HG03025 (cell line): Measurements from ENCODE around the gene VPS13C.

Experiments used
- ATAC-seq: cut with Tn5 transposase; IDR thresholded peaks from one replicate; pipeline ENCODE4 v1.9.1; 2021; ENCODE audit warnings: mild to moderate bottlenecking, moderate library complexity; ENCODE audit not compliant: unreplicated experiment, low FRiP score

VPS13C gene

DNA sequence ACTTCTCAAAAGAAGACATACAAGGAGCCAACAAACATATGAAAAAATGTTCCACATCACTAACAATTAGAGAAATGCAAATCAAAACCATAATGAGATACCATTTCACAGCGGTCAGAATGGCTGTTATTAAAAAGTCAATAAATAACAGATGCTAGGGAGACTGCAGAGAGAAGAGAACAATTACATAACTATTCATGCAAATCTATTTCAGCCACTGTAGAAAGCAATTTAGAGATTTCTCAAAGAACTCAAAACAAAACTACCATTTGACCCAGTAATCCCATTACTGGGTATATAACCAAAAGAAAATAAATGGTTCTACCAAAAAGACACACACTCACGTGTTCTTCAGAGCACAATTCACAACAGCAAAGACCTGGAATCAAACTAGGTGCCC, 116.3 kb downstream of the VPS13C start:
- no peak for ATAC-seq

DNA sequence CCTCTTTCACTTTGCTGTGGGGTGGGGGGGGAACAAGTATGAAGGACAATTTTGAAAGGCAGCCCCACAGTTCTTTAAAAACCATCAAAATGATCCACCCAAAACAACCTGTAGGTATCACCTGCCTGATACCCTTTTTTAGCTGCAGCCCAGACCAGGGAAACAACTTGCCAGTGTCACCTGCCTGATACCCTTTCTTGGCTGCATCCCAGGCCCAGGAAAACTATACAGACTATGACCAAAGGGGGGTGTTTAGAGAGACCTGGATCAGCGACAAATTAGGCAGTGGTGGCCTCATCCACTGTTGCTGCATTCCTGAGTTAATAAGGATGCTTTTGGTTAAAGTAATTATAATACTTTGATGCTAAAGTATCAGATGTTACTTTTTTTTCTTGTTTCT, 122.0 kb downstream of the VPS13C start:
- ATAC-seq, result no peak

DNA sequence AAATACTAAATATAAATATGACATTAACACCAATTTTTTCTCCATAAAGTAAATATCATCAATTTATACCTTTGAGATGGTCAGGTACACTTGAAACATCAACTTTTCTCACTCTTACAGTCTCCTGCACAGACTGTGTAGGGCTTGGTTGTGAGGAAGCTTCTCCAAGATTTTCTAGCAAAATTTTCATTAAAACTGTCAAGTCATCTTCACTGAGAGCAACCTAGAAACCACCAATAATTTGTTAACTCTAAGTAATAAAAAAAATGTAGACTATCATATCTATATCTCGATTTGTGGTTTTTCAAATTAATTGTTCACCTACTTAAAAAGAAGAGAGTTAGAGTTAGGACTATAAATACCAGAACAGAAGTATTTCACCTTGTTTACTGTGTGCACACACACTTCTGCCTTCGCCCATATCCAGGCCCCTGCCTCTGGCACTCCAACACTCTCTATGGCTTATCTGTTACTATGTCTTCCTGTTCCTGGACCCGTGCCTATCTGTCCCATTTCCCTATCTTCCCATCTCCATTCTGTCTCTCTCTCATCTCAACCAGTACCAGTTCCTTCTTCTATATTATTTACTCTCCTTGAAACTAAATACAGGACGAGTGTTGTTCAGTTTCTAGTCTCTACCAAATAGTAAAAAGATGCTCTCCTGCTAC, 123.6 kb downstream of the VPS13C start:
- ATAC-seq, result no peak

DNA sequence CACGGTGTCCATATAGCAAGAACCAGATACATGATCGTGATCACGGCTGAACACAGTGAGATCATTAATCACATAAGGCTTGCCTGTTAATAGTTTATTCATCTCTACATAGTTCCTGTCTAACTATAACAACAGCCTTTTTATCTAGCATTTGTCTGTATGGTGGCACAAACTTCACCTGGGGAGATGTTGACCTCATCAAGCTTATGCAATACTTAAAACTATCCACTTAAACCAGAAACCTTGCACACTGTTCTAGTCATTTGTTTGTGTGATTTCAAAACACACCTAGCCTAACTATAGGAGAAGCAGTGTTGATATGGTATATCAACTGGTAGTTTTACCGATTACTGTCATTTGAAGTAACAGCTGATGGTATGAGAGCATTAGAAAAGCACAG, 124.8 kb downstream of the VPS13C start:
- ATAC-seq, result no peak

DNA sequence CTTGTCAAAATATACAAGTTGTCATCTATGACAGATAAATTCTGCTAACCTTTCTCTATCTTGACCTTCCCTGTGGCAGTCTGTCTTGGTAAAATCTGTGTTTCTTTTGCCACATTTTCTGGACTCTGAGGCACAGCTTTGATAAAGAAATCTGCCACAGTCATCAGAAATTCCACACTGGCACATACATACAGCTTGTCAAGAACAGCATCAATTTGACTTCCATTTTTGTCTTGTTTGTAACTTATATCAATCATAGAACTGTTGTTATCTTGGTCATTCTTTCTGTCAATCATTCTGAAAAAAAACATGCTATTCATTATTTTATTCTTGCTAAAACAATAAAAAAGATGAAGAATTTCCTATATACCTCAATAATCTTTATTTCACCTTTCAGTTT, 130.8 kb downstream of the VPS13C start:
- no peak for ATAC-seq

DNA sequence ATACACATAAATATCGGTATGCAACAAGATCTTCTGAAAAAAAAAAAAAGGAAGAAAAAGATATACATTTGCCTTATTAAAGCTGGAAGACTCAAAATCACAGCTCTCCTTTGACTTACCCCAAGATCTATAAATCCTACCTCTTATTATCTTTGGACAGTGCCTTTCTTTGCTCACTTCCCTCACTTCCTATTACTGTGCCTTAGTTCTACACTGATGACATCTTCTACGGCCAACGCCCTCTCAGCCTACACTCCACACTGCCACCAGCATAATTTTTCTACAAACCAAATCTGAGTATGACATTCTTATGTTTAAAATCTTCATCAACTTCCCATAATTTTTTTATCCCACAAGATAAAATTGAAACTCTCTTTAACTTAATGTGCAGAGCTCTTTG, 137.1 kb downstream of the VPS13C start:
- no peak for ATAC-seq

DNA sequence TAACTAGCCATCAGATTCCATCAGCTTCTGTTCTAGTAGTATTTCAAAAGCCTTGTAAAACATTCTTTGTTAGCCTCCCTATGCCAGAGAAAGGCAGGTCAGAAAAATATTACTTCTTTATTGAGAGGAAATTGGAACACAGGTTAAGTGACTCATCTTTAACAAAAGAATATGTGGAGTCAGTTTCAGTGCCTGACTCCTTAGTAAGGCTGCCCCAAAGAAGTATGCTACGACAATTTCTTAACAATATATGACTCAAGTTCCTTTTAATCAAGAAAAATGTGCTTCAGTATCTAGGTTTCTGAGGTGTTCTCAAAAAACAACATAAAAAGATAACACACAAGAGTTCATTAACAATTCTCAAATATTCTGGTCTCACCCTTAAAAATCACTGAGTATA, 139.2 kb downstream of the VPS13C start:
- ATAC-seq, result no peak

DNA sequence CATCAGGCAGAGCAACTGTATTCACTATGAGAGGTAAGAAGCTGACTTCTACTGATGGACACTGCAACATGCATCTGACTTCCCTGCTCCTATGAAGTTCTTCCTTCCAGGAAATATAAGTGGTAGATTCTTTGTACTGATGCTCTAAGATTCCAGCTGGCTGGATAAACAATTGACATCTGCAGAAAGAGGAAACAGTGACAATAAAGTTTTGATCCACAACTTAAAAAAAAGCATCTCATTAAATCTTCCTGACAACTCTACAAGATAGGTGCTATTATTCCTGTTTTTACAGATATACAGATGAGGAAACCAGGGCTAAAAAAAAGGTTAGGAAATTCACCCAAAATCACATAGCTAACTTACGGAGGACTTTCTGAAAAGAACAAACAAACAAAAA, 142.8 kb downstream of the VPS13C start:
- no peak for ATAC-seq

DNA sequence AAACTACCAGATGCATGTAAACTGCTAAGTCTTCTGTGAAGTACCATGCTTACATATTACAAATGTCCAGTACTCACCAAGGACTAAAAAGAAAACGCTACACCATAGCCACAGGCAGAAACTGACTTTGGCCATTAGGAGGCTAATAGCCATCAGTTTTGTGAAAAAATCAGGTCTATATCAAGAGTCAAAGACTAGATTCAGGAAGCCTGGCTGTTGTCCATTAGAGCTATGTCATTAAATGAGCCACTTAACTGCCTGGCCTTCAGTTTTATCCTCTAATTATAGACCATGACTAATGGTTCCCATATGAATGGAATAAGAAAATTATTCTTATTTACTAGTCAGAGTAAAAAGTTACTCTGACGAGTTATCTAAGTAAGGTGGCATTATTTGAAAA, 144.1 kb downstream of the VPS13C start:
- ATAC-seq, result no peak

DNA sequence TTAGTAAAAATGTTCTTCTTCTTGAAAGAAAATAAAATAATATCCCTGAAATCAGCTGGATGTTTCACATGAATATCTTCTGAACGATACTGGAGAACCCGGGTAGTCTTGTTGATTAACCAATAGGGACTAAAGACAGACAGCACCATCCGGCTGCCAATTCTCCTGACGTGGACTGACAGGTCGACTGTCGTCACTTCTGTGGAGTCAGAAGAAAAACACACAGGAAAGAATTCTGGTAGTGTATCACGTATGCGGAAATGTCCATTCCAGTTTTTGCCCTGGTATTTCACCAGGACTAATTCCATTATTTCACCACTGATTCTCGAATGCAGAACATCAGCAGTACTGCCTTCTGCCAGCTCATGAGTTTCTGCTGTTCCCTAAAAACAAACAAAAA, 144.6 kb downstream of the VPS13C start:
- no peak for ATAC-seq

DNA sequence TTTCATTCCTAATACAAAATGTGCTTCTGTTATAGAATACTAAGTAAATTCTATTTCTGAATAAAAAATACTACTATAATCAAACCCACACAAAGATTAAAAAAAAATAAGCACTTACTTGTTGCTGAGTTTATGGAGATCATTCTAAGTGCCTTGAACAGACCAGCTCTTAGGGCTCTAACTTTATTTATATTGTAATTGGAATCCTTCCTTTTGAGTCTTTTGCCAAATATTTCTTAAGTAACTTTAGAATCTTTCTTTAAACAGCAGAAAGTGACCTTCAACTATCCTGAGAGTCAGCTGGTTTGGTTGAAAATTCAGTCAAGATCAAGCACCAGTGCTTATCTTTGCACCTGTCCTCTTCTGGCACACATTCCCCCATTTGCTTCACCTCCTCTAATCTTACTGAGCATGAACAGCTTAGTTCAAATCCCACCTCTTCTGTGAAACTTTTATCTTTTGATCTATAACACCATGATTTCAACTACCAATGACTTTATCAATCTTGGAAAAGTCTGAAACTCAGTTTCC, 149.3 kb downstream of the VPS13C start:
- ATAC-seq, result no peak

DNA sequence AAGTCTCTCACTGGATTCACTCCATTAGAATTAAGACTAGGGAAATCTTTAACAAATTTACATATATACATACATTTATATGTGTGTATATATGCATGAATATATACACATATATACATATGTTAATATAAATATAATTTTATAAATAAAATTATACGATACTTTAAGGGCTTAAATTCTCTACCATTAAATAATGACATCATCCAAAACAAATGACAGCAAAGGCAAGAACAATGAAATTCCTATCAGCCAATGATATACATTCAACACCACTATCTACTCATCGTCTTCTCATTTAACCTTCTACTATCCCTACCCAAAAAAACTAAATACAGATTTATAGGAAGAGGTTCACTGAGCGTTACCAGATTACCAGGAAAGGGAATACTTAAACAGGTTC, 152.0 kb downstream of the VPS13C start:
- ATAC-seq, result no peak

DNA sequence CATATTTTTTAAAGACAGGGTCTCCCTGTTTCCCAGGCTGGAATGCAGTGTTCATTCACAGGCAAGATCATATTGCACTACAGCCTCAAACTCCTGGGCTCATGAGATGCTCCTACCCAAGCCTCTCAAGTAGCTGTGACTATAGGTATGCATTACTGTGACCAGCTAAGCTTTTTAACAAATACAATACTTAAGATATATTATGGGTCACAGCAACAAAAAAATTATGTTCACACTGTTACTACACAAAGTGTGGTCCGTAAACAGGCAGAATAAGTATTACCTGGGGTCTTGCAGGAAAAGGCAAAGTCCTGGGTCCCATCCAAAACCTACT, 152.5 kb downstream of the VPS13C start:
- no peak for ATAC-seq

DNA sequence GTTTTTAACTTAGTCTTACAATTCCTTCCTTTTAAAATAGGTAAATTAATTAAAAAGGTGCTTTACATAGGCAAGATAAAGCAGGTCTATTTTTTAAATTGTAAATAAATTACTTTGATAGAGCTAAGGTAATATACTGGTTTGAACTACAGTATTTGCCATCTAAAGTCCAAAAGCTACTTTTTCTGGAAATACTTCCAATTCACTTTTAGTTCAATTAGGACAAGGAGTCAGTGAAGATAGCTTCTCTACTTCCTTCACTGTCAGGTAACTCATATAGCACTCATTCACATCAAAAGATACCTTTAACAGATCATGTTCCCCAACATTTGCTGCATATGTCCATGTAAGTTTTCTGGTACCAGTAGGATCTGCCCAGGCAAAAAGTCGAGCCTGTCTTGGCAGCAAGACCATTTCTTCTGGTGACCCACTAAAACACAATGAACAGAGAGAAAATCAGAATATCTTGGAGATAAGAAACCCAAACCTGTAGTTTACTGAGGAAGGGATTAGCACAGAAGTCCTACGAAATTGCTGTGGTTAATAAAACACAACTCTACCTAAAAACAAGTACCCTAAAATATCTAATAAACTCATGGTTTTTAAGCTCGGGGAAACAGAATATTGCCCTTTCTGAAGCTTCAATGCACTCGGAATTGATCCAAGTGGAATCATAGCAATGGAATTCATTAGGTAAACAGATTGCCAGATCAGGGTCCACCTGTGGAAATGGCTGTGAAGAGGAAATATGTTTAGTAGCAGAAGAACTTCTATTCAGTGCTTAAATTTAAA, 153.1 kb downstream of the VPS13C start:
- no peak for ATAC-seq

DNA sequence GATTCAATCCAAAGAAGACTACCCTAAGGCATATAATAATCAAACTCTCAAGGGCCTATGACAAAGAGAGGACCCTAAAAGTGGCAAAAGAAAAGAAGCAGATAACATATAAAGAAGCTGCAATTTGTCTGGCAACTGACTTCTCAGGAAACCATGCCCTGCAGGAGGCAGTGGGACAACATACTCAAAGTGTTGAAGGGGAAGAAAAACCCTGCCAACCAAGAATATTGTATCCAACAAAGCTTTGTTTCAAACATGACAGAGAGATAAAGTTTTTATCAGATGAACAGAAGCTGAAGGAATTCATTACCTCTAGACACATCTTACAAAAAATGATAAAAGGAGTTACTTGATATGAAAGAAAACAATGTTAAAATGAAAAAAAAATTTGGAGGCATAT, 167.1 kb downstream of the VPS13C start:
- ATAC-seq, result no peak

DNA sequence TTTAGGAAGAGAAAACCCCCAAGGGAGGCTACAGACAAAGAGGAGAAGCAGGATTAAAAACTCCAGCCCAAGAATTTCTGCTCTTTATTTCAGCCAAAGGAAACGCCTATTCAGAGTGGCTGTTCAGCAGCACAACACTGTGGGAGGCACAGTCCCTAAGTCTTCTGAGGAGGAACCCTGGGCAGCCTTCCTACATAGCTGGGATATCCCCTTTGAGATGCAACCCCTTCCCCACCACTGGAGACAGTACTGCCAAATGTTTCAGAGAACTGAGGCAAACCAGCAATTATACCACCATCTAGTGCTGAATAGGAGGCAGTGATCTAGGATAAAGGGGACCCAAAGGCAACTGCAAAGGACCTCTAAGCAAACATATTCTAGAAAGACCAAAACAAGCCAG, 168.1 kb downstream of the VPS13C start:
- ATAC-seq, result no peak

DNA sequence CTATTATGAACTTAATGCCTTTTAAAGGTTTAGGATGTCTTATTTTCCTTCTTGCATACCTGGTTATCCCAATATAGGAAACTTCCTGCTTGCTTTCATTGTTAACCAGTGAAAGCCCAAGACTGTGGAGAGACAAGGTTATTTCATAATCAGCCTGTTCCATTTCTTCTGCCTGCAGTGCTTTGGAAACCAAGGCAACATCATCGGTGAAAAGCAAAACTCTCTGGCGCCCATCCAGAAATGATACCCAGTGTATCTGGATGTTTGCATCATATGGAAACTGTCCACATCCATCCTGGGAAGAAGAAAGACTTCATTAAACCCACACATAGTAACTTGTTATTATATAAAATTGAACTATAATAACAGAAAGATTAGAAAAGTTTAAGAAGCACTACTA, 170.1 kb downstream of the VPS13C start:
- ATAC-seq, result no peak

DNA sequence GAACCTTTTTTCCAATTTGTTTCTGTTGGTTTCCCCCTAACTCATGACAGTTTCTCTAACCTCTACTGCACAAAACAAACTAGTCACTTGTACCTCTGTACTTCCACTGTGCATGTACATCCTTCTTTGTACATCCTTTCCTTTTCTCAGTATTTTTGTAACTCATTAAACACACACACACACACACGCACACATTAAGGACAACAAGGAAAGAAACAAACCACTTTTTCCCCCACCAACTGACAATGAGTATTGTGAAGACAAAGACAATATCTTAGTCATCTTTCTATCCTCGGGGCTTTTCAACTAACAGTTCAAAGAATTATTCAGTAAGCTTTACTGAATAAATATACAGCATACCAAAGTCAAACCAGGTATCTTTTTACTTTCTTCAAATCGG, 170.5 kb downstream of the VPS13C start:
- no peak for ATAC-seq

DNA sequence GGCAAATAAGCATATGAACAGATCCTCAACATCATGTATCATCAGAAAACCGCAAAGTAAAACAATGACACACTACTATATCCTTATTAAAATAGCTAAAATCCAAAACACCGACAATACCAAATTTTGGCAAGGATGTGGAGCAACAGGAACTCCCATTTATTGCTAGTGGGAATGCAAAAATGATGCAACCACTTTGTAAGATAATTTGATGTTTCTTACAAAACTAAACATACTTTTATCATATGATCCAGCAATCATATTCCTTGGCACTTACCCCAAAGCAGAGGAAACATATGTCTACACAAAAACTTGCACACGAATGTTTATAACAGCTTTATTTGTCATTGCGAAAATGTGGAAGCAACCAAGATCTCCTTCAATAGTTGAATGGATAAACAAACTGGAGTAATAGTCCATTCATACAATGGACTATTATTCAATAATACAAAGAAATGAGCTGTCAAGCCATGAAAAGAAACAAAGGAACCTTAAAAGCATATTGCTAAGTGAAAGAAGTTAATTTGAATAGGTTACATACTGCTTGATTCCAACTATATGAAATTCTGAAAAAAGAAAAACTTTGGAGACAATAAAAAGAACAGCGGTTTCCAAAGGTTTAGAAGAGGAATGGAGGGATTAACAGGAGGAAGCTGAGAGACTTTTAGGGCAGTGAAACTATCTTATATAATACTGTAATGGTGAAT, 172.0 kb downstream of the VPS13C start:
- ATAC-seq, result no peak

DNA sequence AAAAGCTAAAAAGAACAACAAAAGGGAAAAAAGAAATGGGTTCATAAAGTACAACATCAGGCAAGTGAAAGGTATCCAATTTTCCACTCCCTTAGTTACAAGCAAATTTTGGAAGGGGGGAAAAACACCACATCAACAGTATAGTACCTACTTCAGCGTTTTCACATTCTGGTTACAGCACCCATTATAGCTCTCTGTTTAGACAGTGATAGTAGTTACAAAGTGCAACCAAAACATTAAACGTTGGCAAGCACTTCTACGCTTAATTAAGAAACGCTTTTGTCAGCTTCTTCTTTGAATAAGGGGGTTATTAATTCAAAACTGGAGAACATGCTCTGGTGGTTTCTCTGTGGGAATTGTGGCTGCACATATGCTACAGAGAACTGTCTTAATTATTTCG, 180.2 kb downstream of the VPS13C start:
- no peak for ATAC-seq

DNA sequence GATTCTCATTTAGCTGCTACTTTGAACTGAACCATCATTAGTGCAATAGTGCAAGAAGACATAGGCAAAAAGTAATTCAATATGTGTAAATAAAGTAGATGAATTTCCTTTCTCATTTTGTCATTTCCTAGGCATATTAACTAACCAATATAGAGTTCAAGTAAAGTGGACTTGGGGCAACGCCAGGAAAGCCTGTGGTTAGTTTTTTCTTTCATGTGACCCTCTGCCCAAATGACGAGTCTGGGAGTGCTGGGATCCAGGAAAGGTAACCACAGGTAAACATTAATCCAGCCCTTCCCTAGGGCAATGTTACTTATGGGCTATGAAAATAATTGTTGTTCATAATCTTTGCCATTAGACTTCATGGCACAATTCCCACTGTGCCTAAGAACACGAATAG, 181.0 kb downstream of the VPS13C start:
- ATAC-seq, result no peak
